ENCODE results near the gene PRDX6.

PRDX6 gene

DNA sequence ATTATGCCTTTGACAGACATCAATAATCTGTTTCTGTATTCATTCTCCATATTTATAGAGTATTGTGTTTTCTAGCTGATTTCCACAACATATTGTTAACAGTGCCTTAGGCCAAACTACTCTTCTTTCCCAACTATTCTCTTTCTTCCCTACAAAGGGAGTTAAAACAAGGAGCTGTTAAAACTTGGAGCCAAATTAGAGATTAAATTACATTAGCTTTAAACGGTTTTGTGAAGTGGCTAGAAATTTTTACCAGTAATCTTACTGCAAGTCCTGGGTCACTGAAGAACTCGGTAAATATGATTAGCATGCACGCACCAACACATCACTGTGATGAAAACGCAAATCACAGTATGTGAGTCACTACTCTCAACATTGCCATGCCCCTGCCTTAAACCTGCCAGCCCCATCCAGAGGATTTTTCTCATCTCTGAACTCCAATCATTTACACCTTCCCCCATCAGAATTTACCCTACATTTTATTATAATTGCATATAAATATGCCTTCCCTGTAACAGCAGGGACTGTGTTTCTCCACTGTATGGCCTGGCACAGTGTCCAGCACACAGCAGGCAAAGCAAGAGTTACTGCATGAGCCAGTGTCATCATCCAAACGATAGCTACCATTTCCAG lies 1.5 kb upstream of the PRDX6 start:
- Histone ChIP-seq H3K4me3 (ENCODE audit: insufficient read depth, low read length, poor library complexity, severe bottlenecking) (peak overlapping the region; percentile 77), H3K36me3 (ENCODE audit: low read length) (no peaks in the 10 kb centered on the region; the same call in 1 of the 2 replicates), H3K9me3 (ENCODE audit: insufficient read depth, low read length) (peaks cover 5% of the 10 kb centered on the region; the same call in 1 of the 2 replicates), H3K9ac (ENCODE audit: low read length) (peak overlapping the region; percentile 81), H3K79me2 (ENCODE audit: insufficient read depth, low read length) (peaks cover 54% of the 10 kb centered on the region), H3K4me2 (ENCODE audit: low read depth, low read length, poor library complexity, severe bottlenecking) (peak overlapping the region; percentile 96), H4K20me1 (ENCODE audit: low read depth, low read length) (no peaks in the 10 kb centered on the region), H3K27ac (ENCODE audit: low read depth, low read length) (peak overlapping the region; percentile 62; the same call in 1 of the 2 replicates), H2AFZ (ENCODE audit: low read depth, low read length, severe bottlenecking) (no peak overlapping the region), H3F3A (ENCODE audit: insufficient read depth) (0 out of 2 replicates have a peak, but pooled peaks cover 4% of the 10 kb centered on the region), H3K27me3 (ENCODE audit: low read length) (no peaks in the 10 kb centered on the region), H3K9me2 (replicated peaks; ENCODE audit: insufficient read depth, low read length) (no peaks in the 10 kb centered on the region)
- TF ChIP-seq, protein P1, sequence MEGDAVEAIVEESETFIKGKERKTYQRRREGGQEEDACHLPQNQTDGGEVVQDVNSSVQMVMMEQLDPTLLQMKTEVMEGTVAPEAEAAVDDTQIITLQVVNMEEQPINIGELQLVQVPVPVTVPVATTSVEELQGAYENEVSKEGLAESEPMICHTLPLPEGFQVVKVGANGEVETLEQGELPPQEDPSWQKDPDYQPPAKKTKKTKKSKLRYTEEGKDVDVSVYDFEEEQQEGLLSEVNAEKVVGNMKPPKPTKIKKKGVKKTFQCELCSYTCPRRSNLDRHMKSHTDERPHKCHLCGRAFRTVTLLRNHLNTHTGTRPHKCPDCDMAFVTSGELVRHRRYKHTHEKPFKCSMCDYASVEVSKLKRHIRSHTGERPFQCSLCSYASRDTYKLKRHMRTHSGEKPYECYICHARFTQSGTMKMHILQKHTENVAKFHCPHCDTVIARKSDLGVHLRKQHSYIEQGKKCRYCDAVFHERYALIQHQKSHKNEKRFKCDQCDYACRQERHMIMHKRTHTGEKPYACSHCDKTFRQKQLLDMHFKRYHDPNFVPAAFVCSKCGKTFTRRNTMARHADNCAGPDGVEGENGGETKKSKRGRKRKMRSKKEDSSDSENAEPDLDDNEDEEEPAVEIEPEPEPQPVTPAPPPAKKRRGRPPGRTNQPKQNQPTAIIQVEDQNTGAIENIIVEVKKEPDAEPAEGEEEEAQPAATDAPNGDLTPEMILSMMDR (IDR thresholded peaks at IDR 0.05; ENCODE audit: insufficient read depth, low read length, poor library complexity, severe bottlenecking): no peak
- TF ChIP-seq EZH2phosphoT487 (conservative IDR thresholded peaks at IDR 0.05; ENCODE audit: low read length): no peak

GRCh38 chr1:173476197-173476664 lies 904 bp upstream of the PRDX6 start:
- TF ChIP-seq EZH2phosphoT487 (conservative IDR thresholded peaks at IDR 0.05; ENCODE audit: low read length): no peak
- TF ChIP-seq, protein P1 (IDR thresholded peaks at IDR 0.05; ENCODE audit: insufficient read depth, low read length, poor library complexity, severe bottlenecking): no peak
- H3K4me2 ChIP-seq (ENCODE audit: low read depth, low read length, poor library complexity, severe bottlenecking): peak overlapping the region; percentile 96
- peak overlapping the region; percentile 88 for H2AFZ ChIP-seq (ENCODE audit: low read depth, low read length, severe bottlenecking)
- no peaks in the 10 kb centered on the region for H3K9me3 ChIP-seq (ENCODE audit: insufficient read depth, low read length)
- no peaks in the 10 kb centered on the region for H3K9me2 ChIP-seq (replicated peaks; ENCODE audit: insufficient read depth, low read length)
- no peaks in the 10 kb centered on the region for H4K20me1 ChIP-seq (ENCODE audit: low read depth, low read length)
- H3K79me2 ChIP-seq (ENCODE audit: insufficient read depth, low read length): peaks cover 54% of the 10 kb centered on the region
- no peaks in the 10 kb centered on the region for H3K27me3 ChIP-seq (ENCODE audit: low read length)
- peak overlapping the region; percentile 81 for H3K9ac ChIP-seq (ENCODE audit: low read length)
- H3K27ac ChIP-seq (ENCODE audit: low read depth, low read length): peak overlapping the region; percentile 62
- H3K4me3 ChIP-seq (ENCODE audit: insufficient read depth, low read length, poor library complexity, severe bottlenecking): peak overlapping the region; percentile 77
- 0 out of 2 replicates have a peak, but pooled peaks cover 4% of the 10 kb centered on the region for H3F3A ChIP-seq (ENCODE audit: insufficient read depth)
- peaks cover 2% of the 10 kb centered on the region; the same call in 1 of the 2 replicates for H3K36me3 ChIP-seq (ENCODE audit: low read length)

DNA sequence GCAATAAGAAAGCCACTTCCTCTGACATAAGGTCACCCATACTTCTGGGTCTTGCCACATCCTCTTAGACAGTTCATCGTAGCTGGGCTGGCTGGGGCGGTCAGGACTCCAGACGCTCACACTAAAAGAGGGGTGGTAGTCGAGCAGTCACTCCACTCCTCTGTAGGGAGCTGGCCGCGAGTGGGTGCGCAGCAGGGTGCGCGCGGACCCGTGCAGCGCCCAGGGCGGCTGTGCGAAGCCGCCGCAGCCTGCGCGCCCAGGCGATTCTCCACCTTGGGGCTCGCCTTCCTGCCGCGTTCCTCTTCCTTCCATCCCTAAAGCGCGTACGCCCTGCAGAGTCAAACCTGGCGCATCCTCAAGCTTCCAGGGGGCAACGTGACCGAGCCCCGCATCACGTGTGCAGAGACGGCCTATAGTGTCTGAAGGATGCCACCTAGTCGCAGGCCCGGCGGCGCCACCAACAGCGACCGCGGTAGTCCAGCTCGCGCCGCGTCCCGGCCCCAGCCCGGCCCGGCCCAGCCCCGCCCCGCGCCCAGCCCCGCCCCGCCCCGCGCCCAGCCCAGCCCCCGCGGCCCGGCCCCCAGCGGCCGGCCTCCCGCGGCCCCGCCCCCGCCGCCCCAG lies 360 bp upstream of the PRDX6 start:
- H3K27me3 ChIP-seq (ENCODE audit: low read length): no peaks in the 10 kb centered on the region
- TF ChIP-seq EZH2phosphoT487 (conservative IDR thresholded peaks at IDR 0.05; ENCODE audit: low read length): no peak
- TF ChIP-seq, protein P1 (IDR thresholded peaks at IDR 0.05; ENCODE audit: insufficient read depth, low read length, poor library complexity, severe bottlenecking): no peak
- peak overlapping the region; percentile 77 for H3K4me3 ChIP-seq (ENCODE audit: insufficient read depth, low read length, poor library complexity, severe bottlenecking)
- peaks cover 5% of the 10 kb centered on the region; the same call in 1 of the 2 replicates for H3K36me3 ChIP-seq (ENCODE audit: low read length)
- peak overlapping the region; percentile 62 for H3K27ac ChIP-seq (ENCODE audit: low read depth, low read length)
- H3F3A ChIP-seq (ENCODE audit: insufficient read depth): 0 out of 2 replicates have a peak, but pooled peaks cover 4% of the 10 kb centered on the region
- H3K4me2 ChIP-seq (ENCODE audit: low read depth, low read length, poor library complexity, severe bottlenecking): peak overlapping the region; percentile 96
- no peaks in the 10 kb centered on the region for H3K9me2 ChIP-seq (replicated peaks; ENCODE audit: insufficient read depth, low read length)
- H2AFZ ChIP-seq (ENCODE audit: low read depth, low read length, severe bottlenecking): peak overlapping the region; percentile 88
- H3K9ac ChIP-seq (ENCODE audit: low read length): peak overlapping the region; percentile 81
- peaks cover 54% of the 10 kb centered on the region for H3K79me2 ChIP-seq (ENCODE audit: insufficient read depth, low read length)
- H4K20me1 ChIP-seq (ENCODE audit: low read depth, low read length): no peaks in the 10 kb centered on the region
- H3K9me3 ChIP-seq (ENCODE audit: insufficient read depth, low read length): no peaks in the 10 kb centered on the region
